ENCODE data around the gene SETD5.

GRCh38 chr3:9406856-9407626, 9.6 kb downstream of the SETD5 start:
- TF ChIP-seq POLR2A (IDR thresholded peaks at IDR 0.05; ENCODE audit: low read depth, low read length) (no peak), CTCF (IDR thresholded peaks at IDR 0.05; ENCODE audit: extremely low read depth in 1 of 2, insufficient read depth in 1 of 2, low read depth in 1 of 2, low read length in 2 of 2) (no peak), FOS (IDR thresholded peaks at IDR 0.05; ENCODE audit: borderline replicate concordance, insufficient read depth, low read length) (no peak), EZH2 (IDR thresholded peaks at IDR 0.05; ENCODE audit: borderline replicate concordance, low read depth, low read length, severe bottlenecking) (no peak), MYC (IDR thresholded peaks at IDR 0.05; ENCODE audit: low read depth, low read length) (no peak), MAX (IDR thresholded peaks at IDR 0.05; ENCODE audit: insufficient read depth, insufficient read length) (no peak), GATA2 (IDR thresholded peaks at IDR 0.05; ENCODE audit: insufficient read depth, insufficient read length, low read depth, low read length) (no peak)

All from endothelial cell of umbilical vein (primary cell).